RWPE1 (cell line): Measurements from ENCODE around the gene TTC39A.
A peak's percentile ranks its signal among the peaks of the same experiment; 100 is the strongest.

Experiments
- CTCF ChIA-PET: fragments of 350-600 bp; sonication (Branson Sonifier 250); formaldehyde crosslinking; extraction: SDS; loops from one replicate; lab custom pipeline; 2021; lab: Yijun Ruan, JAX
- POLR2A ChIA-PET: fragments of 400-600 bp; formaldehyde crosslinking; extraction: SDS; loops from one replicate; lab custom pipeline; 2020; ENCODE audit warnings: antibody characterized with exemption; ENCODE audit not compliant: low non-redundant PET; lab: Yijun Ruan, JAX
- DNase-seq: peaks from one replicate; pipeline ENCODE4 v3.0.0; 2012; ENCODE audit warnings: low spot score
- H3K27ac ChIP-seq: fragments of 450-650 bp; 2 replicates; pipeline ENCODE4 v1.5.1; 2017
- CTCF ChIP-seq: fragments of 450-650 bp; conservative IDR thresholded peaks from 2 replicates; pipeline ENCODE4 v1.5.1; 2017; ENCODE audit warnings: low read depth, mild to moderate bottlenecking

Gene TTC39A

GRCh38 chr1:51320967-51321923, 9.1 kb downstream of the TTC39A start:
- no peak for TF ChIP-seq CTCF
- ChIA-PET POLR2A (no interaction called here), CTCF (interaction anchor here (0.6 kb wide), 2 partner anchors 38 to 233 kb away, joined by 3 to 8 read pairs; no protein-coding TSS in a partner anchor)
- DNase-seq: no peak
- H3K27ac ChIP-seq: no peak overlapping the region

GRCh38 chr1:51317798-51318197, 12.6 kb downstream of the TTC39A start:
- DNase-seq: no peak
- POLR2A ChIA-PET: no interaction called here
- no peak for TF ChIP-seq CTCF
- no peak overlapping the region for H3K27ac ChIP-seq
- CTCF ChIA-PET: interaction anchor here (0.6 to 0.7 kb wide), 2 partner anchors 11 to 28 kb away, joined by 3 read pairs; no protein-coding TSS in a partner anchor

GRCh38 chr1:51316846-51317120, 13.6 kb downstream of the TTC39A start:
- ChIA-PET POLR2A (no interaction called here), CTCF (no interaction called here)
- TF ChIP-seq CTCF: no peak
- no peak for DNase-seq
- no peak overlapping the region for H3K27ac ChIP-seq

GRCh38 chr1:51316113-51316845, 14.1 kb downstream of the TTC39A start:
- POLR2A ChIA-PET: no interaction called here
- CTCF ChIA-PET: no interaction called here
- no peak for DNase-seq
- TF ChIP-seq CTCF: no peak
- H3K27ac ChIP-seq: no peak overlapping the region

- no peak for TF ChIP-seq CTCF
- DNase-seq: peak; percentile 36
- peak overlapping the region; percentile 86 for H3K27ac ChIP-seq
- POLR2A ChIA-PET: no interaction called here
- CTCF ChIA-PET: interaction anchor here (0.6 to 1.4 kb wide), 3 partner anchors 10 to 26 kb away, joined by 3 to 6 read pairs (median 3); no protein-coding TSS in a partner anchor
Measured at GRCh38 chr1:51314974-51315373, 15.4 kb downstream of the TTC39A start.
